CD4-positive, alpha-beta T cell treated with Interleukin-1 beta for 1 hour (primary cell): ENCODE results near the gene PER1.
A peak's percentile ranks its signal among the peaks of the same experiment; 100 is the strongest.
"Not testable (repeated sequence)": the region's sequence is repeated elsewhere in the genome, so short reads cannot be mapped to it uniquely, and the experiment has no call there.

Source experiments
- DNase-seq, 2 donors: peaks; one replicate each; pipeline ENCODE4 v3.0.0-alpha.2; 2020 to 2022

Gene PER1

DNA sequence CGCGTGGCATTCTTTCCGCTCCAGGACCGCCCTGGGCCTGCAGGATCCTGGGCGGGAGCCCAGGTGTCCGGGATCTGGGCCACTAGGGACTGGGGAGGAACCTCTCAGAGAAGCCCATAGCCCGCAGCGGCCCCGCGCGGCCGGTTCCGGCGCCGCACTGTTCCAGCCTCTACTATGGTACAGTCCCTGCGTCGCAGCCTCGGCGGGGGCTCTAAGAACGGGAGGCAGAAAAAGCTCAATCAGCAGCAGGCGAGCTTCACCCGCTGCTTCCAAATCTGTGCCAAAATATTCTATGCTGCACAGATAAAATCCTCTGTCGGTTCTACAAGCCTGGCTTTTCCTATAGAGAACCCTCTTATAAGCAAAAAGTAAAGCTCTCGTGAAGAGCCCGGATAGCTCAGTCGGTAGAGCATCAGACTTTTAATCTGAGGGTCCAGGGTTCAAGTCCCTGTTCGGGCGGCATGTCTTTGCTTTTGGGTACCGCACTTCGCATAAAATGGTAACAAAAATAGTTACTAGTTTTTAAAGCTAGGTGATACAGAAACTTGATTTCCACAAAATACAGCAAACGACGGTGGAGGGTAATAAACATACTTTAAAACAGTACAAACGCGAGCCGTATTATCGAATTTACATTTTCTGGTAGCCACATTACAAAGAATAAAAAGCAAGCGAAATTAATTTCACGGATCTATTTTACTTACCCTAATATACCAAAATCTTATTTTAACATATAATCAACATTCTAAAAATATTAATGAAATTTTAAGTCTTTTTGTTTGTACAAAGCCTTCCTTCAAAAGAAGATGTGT lies 33.2 kb downstream of the PER1 start:
- DNase-seq: peak; percentile 85 to 90

DNA sequence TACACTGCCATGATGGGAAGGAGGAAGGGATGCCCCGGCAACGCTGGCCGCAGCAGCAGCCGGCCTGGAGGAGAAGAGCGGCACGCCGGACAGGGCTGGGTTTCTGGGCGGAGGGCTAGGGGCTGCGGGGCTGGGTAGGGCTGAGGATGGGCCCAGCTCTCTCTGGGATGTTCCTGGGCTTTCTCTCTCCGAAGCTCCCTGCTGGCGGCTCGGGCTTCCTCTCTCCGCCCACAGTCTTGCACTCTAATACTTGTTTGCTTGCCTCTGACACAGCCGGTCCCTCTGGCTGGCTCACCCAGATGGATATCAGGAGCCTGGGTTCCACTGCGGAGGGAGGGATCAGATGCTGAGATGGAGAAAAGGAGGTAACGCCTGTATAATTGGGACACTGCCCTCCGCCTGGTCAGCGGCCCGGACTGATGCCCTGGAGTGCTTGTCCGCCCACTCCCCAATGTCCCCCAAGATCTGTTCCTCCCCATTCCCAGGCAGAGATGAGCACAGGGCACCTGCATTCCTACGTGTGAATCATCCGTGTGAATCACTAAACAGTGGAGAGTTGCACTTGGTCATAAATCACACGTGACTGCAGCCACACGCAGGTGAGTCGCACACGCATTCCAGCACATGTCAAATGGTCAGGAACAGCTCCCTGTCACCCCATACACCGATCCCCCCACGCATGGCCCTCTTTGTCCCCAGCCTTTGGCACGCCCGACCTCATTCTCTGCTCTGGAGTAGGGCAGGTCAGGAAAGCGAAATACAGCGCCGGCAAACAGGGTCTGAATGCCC lies 34.0 kb downstream of the PER1 start, which contains the start of gene ALOXE3:
TSS of gene ALOXE3 (minus strand) at position 535 of the 789 bp plus-strand sequence. CDS start at position 11, 524 bp downstream.
- DNase-seq: no peak

DNA sequence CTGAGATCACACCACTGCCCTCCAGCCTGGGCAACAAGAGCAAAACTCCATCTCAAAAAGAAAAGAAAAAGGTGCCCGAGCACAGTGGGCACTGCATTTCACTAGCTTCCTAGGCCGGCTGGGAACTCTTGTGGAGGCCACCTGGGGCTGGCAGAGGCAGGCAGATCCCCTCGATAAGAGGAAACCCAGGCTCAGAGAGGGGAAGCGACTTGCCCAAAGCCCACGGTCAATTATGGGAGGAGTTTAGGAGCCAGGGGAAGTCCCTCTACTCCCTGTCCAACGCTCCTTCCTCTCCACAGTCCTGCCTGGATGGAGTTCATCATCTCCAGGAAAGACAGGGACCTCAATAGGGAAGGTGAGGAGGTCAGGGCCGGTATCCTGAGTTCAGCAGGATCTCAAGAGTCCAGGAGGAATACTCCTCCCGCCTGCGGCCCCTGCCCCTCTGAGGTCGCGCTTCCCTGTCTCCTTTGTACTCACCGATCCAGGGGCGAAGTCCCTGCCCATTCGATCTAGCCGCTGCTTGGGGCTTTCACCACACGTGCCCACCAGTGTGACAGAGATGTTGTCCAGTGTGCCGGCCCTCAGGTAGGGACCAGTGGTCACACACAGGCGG lies 34.7 kb downstream of the PER1 start:
- no peak for DNase-seq

DNA sequence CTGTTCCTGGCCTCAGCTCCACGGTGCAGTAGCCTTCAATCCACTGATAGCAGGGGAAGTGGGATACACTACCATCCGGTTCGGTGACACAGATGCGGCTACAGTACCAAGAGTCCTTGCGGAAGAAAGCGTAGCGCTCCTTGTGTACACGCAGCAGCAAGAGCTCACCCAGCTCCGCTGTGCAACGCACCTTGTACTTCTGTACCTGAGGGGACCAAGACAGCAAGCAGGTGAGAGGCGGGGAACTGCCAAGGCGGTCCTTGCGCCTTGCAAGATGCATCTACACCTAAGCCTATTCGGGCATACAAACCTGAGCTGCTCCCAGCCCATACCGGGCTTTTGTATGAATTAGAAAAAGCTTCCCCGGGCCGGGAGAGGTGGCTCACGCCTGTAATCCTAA lies 35.4 kb downstream of the PER1 start:
- DNase-seq: no peak

DNA sequence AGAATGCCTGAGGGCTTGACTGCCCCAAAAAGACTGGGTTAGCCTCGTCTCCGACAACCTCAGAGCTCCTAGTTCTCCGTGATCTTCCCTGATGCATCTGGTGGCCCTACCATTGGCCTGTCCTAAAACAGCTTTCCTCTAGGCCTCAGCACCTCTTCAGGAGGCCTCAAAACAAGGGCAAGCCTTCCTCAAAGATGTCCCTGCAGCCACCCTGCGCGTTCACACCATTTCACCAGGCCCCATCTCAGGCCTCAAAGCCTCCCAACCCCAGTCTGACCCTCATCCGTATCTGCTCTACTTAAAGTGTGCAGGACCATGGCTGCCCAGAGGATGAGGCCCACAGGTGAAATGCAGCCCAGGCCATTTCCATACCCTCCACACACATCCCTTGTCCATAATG lies 41.3 kb downstream of the PER1 start:
- no peak for DNase-seq

DNA sequence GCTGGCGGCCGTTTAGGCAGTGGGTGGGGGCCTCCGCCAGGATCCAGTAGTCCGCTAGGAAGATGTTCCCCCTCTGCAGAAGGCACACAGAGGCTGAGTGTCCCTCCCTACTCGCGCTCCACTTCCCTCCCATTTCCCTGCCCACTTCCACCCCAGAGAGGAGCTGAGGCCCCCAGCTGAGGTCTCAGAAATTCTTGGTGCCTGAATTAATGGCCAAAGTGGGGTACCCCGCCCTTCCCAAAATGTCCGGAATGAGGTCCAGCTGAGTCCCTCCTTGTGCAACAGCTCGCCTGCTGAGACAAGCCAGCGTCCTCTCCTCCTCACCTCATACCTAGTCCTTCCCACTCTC lies 41.8 kb downstream of the PER1 start:
- no peak for DNase-seq

GRCh38 chr17:8109661-8110455 lies 42.3 kb downstream of the PER1 start:
- DNase-seq: peak; percentile 81 to 82

GRCh38 chr17:8108972-8109660 lies 43.1 kb downstream of the PER1 start:
- no peak for DNase-seq

DNA sequence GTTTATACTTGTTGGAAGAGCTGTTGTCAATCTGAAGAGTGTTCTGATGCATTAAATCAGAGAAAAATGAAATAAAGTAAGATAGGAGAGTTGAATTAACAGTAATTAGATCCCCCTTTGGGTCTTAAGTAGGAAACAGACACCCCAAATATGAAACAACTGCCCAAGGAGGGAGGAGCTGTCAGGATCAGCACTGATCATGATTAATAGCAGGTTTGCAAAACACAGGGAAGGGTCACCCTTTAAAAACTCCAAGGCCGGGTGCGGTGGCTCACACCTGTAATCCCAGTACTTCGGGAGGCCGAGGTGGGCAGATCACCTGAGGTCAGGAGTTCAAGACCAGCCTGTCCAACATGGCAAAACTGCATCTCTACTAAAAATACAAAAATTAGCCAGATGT lies 45.2 kb downstream of the PER1 start:
- DNase-seq: not testable (repeated sequence)

GRCh38 chr17:8105957-8106398 lies 46.2 kb downstream of the PER1 start:
- no peak for DNase-seq

DNA sequence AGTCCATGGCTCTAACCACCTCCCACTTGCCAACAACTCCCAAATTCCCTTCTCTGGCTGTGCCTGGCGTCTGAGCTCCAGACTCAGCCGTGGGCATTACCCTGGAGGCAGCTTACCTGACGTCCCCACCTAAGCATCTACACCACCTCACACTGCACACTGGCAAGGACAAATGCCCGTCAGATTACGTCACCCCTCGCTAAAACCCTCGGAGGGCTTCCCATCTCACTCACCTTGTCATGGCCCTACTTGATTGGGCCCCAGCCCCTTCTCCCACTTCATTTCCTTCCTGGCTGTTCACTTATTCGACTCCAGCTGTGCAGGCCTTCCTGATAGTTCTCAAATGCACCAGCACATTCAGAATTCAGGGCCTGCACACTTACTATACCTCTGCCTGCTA lies 47.3 kb downstream of the PER1 start:
- no peak for DNase-seq

- DNase-seq: no peak
Measured at GRCh38 chr17:8103549-8103948, 48.7 kb downstream of the PER1 start.

DNA sequence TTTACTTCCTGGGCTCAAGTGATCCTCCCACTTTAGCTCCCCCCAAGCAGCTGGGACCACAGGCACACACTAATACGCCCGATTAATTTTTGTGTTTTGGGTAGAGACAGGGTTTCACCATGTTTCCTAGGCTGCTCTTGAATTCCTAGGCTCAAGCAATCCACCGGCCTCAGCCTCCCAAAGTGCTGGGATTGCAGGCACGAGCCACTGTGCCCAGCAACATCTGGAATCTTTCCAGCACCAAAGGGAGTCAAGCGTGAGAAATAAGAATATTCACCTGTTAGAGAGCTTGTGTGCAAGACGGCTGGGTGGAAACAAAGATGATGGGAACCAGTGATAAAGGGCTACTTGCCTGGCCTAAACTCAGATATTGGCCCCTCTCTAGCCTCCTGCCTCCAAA lies 50.5 kb downstream of the PER1 start:
- no peak for DNase-seq

DNA sequence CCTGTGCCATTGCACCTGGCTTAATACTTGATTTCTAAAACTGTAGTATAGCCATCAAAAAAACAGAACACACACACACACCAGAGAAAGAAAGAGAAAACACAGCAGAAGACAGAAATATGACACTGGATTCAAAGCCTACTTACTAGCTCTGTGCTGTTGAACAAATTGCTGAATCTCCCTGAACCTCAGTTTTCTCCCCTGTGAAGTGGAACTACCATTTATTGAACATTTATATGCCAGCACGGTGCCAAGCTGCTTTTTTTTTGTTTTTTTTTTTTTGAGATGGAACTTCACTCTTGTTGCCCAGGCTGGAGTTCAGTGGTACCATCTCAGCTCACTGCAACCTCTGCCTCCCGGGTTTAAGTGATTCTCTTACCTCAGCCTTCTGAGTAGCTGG lies 51.4 kb downstream of the PER1 start:
- no peak for DNase-seq

DNA sequence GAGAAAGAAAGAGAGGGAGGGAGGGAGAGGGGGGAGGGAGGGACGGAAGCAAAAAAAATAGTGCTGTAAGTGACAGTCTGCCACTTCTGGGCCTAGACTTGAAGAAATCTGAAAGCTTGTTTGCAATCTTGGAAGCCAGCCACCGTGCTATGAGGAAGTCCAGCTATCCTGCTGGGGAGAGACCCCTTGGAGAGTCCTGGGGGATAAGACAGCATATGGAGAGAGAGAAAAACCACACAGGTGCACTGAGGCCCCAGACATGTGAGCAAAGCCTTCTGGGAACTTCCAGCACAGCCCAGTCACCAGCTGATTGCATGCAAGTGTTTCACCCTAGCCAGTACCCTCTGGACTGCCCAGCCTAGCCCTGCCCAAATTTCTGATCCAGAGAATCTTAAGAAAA lies 52.1 kb downstream of the PER1 start:
- DNase-seq: no peak

DNA sequence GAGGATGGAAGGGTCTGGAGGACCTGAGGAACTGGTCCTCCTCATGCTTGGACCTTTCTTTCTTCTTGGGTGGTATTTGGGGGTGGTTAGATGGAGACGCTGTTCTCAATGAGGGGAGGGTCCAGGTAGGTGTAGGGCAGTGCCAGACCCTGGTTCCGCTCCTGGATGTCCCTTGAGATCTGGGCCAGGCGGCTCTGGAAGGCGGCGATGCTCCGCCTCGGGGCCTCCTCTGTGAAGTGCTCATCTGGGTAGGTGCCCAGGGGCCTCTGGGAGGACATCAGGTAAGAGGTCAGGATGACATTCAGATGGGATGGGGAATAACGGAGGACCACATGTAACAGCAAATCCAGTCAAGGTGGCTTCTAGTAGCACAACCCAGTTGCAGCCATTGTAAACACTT lies 55.7 kb downstream of the PER1 start:
- DNase-seq: no peak

DNA sequence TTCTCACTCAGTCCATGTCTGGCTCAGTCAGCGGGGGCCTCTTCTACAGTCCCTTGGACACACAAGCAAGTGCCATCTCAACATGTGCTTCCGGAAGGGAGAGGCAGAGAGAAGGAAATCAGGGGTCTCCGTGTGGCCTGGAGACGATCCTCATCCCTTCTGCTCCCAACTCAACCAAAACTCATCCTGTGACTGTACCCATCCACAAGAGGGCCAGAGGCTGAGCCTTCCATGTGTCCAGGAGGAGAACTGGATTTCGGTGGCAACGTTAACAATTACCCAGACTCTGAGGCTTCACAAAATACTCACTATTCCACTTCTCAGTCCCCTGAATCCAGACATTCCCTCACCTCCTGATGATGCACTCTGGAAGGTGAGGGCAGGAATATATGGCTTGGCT lies 56.8 kb downstream of the PER1 start:
- no peak for DNase-seq

GRCh38 chr17:8091033-8091687 lies 61.0 kb downstream of the PER1 start:
- DNase-seq: peak in 1 of 2 donors; percentile 47
